Lower lobe of right lung (tissue), 2 donors: ENCODE results near the gene HPSE2. TPM values are rescaled to one million over a fixed set of nuclear protein-coding genes. Genes with fewer than 3 reads are reported as not detected.

Source experiments
- ATAC-seq, 2 donors: fragments of 200-7000 bp; cut with Tn5 transposase; one replicate each; pipeline ENCODE4 v1.9.1; 2020 to 2022; ENCODE audit warnings: mild to moderate bottlenecking in 2 of 2, moderate library complexity in 2 of 2
- DNase-seq: peaks from one replicate; pipeline ENCODE4 v3.0.0-alpha.2; 2020
- H3K27ac ChIP-seq: fragments of 200-600 bp; one replicate; pipeline ENCODE4 v1.8.0; 2022
- H3K27me3 ChIP-seq: fragments of 200-600 bp; one replicate; pipeline ENCODE4 v1.8.0; 2022; ENCODE audit warnings: low read depth
- H3K36me3 ChIP-seq: fragments of 200-600 bp; one replicate; pipeline ENCODE4 v1.8.0; 2022; ENCODE audit warnings: mild to moderate bottlenecking
- H3K4me1 ChIP-seq: fragments of 200-600 bp; one replicate; pipeline ENCODE4 v1.8.0; 2022
- H3K4me3 ChIP-seq: fragments of 200-600 bp; one replicate; pipeline ENCODE4 v1.8.0; 2022; ENCODE audit warnings: mild to moderate bottlenecking
- H3K9me3 ChIP-seq: fragments of 200-600 bp; one replicate; pipeline ENCODE4 v1.8.0; 2022
- intact Hi-C: fragments of 100-400 bp; cut with DNase I; formaldehyde crosslinking; loops from one replicate; pipeline ENCODE4 v1.11.0; 2022
- total RNA-seq: library from RNA; stranded (reverse); fragmentation: NEBNext Ultra II Directional; extraction: Animal tissue kit (Norgen Biotek cat#: 25700); gene quantifications from one replicate; pipeline ENCODE4 v1.2.1, GENCODE V29; 2021
- TF ChIP-seq, protein P1 (sequence below): fragments of 200-600 bp; IDR thresholded peaks from one replicate; pipeline ENCODE4 v1.8.0; 2022; ENCODE audit warnings: antibody characterized with exemption, mild to moderate bottlenecking
- donor health status: DM: no; HTN: yes; CAD: no; lungs with severe emphysema.

Gene HPSE2
- total RNA-seq, 1 donor from 2014 or later, result 0.77 TPM

GRCh38 chr10:98458809-98459784 is 776.6 kb downstream of the HPSE2 start:
- no peaks in the 10 kb centered on the region for H3K36me3 ChIP-seq
- H3K27ac ChIP-seq, result no peak overlapping the region
- TF ChIP-seq, protein P1, sequence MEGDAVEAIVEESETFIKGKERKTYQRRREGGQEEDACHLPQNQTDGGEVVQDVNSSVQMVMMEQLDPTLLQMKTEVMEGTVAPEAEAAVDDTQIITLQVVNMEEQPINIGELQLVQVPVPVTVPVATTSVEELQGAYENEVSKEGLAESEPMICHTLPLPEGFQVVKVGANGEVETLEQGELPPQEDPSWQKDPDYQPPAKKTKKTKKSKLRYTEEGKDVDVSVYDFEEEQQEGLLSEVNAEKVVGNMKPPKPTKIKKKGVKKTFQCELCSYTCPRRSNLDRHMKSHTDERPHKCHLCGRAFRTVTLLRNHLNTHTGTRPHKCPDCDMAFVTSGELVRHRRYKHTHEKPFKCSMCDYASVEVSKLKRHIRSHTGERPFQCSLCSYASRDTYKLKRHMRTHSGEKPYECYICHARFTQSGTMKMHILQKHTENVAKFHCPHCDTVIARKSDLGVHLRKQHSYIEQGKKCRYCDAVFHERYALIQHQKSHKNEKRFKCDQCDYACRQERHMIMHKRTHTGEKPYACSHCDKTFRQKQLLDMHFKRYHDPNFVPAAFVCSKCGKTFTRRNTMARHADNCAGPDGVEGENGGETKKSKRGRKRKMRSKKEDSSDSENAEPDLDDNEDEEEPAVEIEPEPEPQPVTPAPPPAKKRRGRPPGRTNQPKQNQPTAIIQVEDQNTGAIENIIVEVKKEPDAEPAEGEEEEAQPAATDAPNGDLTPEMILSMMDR, result no peak
- no peaks in the 10 kb centered on the region for H3K9me3 ChIP-seq
- peaks cover 3% of the 10 kb centered on the region for H3K27me3 ChIP-seq
- ATAC-seq (no peak), DNase-seq (no peak)
- no peaks in the 10 kb centered on the region for H3K4me1 ChIP-seq
- intact Hi-C loops, result no loop called here
- no peak overlapping the region for H3K4me3 ChIP-seq

GRCh38 chr10:98457721-98458120 is 777.9 kb downstream of the HPSE2 start:
- H3K4me3 ChIP-seq, result no peak overlapping the region
- no peaks in the 10 kb centered on the region for H3K4me1 ChIP-seq
- H3K27ac ChIP-seq, result no peak overlapping the region
- intact Hi-C loops, result no loop called here
- no peak for DNase-seq
- no peaks in the 10 kb centered on the region for H3K36me3 ChIP-seq
- TF ChIP-seq, protein P1, result no peak
- no peak for ATAC-seq
- H3K27me3 ChIP-seq, result peaks cover 3% of the 10 kb centered on the region
- H3K9me3 ChIP-seq, result no peaks in the 10 kb centered on the region

- Histone ChIP-seq H3K9me3 (no peaks in the 10 kb centered on the region), H3K27ac (no peak overlapping the region), H3K36me3 (no peaks in the 10 kb centered on the region), H3K4me3 (no peak overlapping the region), H3K4me1 (no peaks in the 10 kb centered on the region), H3K27me3 (peaks cover 3% of the 10 kb centered on the region)
- intact Hi-C loops, result no loop called here
- no peak for ATAC-seq
- TF ChIP-seq, protein P1, result no peak
- DNase-seq, result no peak
These were observed 778.8 kb downstream of the HPSE2 start for GRCh38 chr10:98456686-98457482.

DNA sequence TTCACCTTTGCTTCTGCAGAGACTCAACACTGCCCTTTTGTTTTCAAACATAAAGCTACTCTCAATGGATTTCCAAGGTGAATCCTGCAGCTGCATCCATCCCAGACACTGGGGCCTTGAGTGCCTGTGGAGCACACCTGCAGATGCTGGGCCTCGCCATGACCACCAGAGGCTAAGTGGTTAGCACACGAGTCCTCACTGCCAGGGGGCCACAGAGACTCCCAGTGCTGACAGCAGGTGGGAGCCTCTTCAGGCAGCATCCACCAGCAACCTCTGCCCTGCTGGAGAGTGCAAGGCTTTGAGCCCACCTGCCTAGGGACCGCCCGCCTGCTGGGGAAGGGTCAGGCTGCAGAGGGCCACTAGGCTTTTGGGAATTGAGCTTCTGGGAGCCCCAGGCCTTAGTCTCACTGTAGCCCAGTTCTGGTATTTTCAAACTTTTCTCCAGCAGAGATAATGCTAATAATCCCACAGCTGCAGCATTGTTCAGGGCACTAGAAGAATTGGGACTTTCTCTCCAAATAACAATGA is 779.5 kb downstream of the HPSE2 start:
- intact Hi-C loops, result no loop called here
- no peak for DNase-seq
- TF ChIP-seq, protein P1, result no peak
- no peaks in the 10 kb centered on the region for H3K9me3 ChIP-seq
- H3K27me3 ChIP-seq, result peaks cover 3% of the 10 kb centered on the region
- H3K4me3 ChIP-seq, result no peak overlapping the region
- H3K4me1 ChIP-seq, result no peaks in the 10 kb centered on the region
- H3K27ac ChIP-seq, result no peak overlapping the region
- H3K36me3 ChIP-seq, result no peaks in the 10 kb centered on the region
- ATAC-seq, result no peak

DNA sequence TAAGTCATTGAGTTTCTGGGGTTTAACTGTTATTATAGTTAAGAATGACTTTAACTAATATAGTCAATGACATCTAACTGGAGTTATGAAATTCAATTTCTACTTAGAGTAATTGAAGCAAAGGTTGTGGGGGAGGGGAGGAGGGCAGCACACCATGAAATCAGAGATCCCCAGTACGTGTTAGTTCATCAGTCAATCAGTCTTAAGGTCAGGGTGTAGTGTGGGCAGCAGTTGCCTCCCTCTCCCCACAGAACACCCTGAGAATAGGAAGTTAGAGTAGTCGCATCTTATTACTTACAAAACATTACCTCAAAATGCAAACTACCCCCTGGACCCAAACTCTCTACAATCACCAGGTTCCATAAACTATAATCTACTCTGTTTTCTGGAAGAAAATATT is 781.9 kb downstream of the HPSE2 start:
- DNase-seq, result no peak
- Histone ChIP-seq H3K27me3 (peaks cover 3% of the 10 kb centered on the region), H3K4me1 (no peaks in the 10 kb centered on the region), H3K27ac (no peak overlapping the region), H3K9me3 (no peaks in the 10 kb centered on the region), H3K36me3 (no peaks in the 10 kb centered on the region), H3K4me3 (no peak overlapping the region)
- intact Hi-C loops, result no loop called here
- TF ChIP-seq, protein P1, result no peak
- no peak for ATAC-seq
